WI38 (cell line): ENCODE data around the gene ASIC1.

Experiments
- H3K4me3 ChIP-seq: 2 replicates; pipeline ENCODE4 v1.5.1; 2011; ENCODE audit warnings: low read depth, mild to moderate bottlenecking, control low read depth, low read length
- CTCF ChIP-seq: IDR thresholded peaks from 2 replicates; pipeline ENCODE4 v1.5.1; 2012; ENCODE audit warnings: low read depth, mild to moderate bottlenecking, control low read depth, low read length

ASIC1 gene

GRCh38 chr12:50072198-50072907 lies 15.0 kb downstream of the ASIC1 start:
- no peak overlapping the region for H3K4me3 ChIP-seq
- TF ChIP-seq CTCF, result no peak

GRCh38 chr12:50073206-50073605 lies 15.8 kb downstream of the ASIC1 start:
- TF ChIP-seq CTCF, result no peak
- H3K4me3 ChIP-seq, result no peak overlapping the region

- no peak overlapping the region for H3K4me3 ChIP-seq
- TF ChIP-seq CTCF, result no peak
Observed at GRCh38 chr12:50073712-50074111, 16.3 kb downstream of the ASIC1 start.

- H3K4me3 ChIP-seq, result no peak overlapping the region
- TF ChIP-seq CTCF, result peak; percentile 79
Observed at GRCh38 chr12:50074936-50075807, 17.8 kb downstream of the ASIC1 start.

- no peak overlapping the region for H3K4me3 ChIP-seq
- TF ChIP-seq CTCF, result no peak
Observed at GRCh38 chr12:50075808-50076170, 18.4 kb downstream of the ASIC1 start.

GRCh38 chr12:50077099-50077498 lies 19.7 kb downstream of the ASIC1 start:
- H3K4me3 ChIP-seq, result no peak overlapping the region
- TF ChIP-seq CTCF, result no peak

- no peak overlapping the region for H3K4me3 ChIP-seq
- no peak for TF ChIP-seq CTCF
Observed at GRCh38 chr12:50078281-50078680, 20.9 kb downstream of the ASIC1 start.
